CD4-positive, alpha-beta memory T cell (primary cell): Measurements from ENCODE around the gene IL4R. TPM values are rescaled to one million over a fixed set of nuclear protein-coding genes. Genes with fewer than 3 reads are reported as not detected.

Experiments used
- CTCF ChIA-PET: fragments of 350-600 bp; sonication (Branson Sonifier 250); formaldehyde crosslinking; loops from one replicate; lab custom pipeline; 2021; ENCODE audit warnings: inconsistent platforms; ENCODE audit not compliant: partially characterized antibody; lab: Charles Lee
- POLR2A ChIA-PET: fragments of 350-600 bp; sonication (Branson Sonifier 250); formaldehyde crosslinking; loops from one replicate; lab custom pipeline; 2021; ENCODE audit not compliant: partially characterized antibody; lab: Charles Lee
- DNase-seq, 5 donors: peaks; one replicate each; pipeline versions ENCODE4 v3.0.0 to v3.0.0-alpha.2; 2020 to 2022; ENCODE audit warnings: mixed read lengths in 1 of 5
- H3K27ac ChIP-seq: one replicate; pipeline ENCODE4 v1.7.0; 2013; ENCODE audit warnings: low read depth, low read length
- H3K27me3 ChIP-seq: 2 replicates; pipeline ENCODE4 v1.7.0; 2013; ENCODE audit warnings: mild to moderate bottlenecking, low read length, moderate library complexity; ENCODE audit not compliant: insufficient read depth
- H3K36me3 ChIP-seq: 2 replicates; pipeline ENCODE4 v1.7.0; 2013; ENCODE audit warnings: mild to moderate bottlenecking, low read length, moderate library complexity; ENCODE audit not compliant: insufficient read depth
- H3K4me1 ChIP-seq: 2 replicates; pipeline ENCODE4 v1.7.0; 2013; ENCODE audit warnings: mild to moderate bottlenecking, low read length, moderate library complexity; ENCODE audit not compliant: insufficient read depth
- H3K4me3 ChIP-seq, 2 donors: one replicate each; pipeline ENCODE4 v1.7.0; 2013; ENCODE audit warnings: low read length in 2 of 2, mild to moderate bottlenecking in 1 of 2
- H3K9me3 ChIP-seq, 2 donors: one replicate each; pipeline ENCODE4 v1.7.0; 2013; ENCODE audit warnings: low read length in 2 of 2, control low read depth in 1 of 2; ENCODE audit not compliant: control insufficient read depth in 1 of 2
- H3K27ac Mint-ChIP-seq, 7 donors: one replicate each; pipeline ENCODE4 v1.8.0; 2020 to 2021; ENCODE audit warnings: mixed read lengths in 7 of 7, mild to moderate bottlenecking in 6 of 7, inconsistent platforms in 3 of 7, moderate library complexity in 3 of 7
- H3K27me3 Mint-ChIP-seq, 2 donors: one replicate each; pipeline ENCODE4 v1.8.0; 2020 to 2021; ENCODE audit warnings: mixed read lengths in 2 of 2
- H3K36me3 Mint-ChIP-seq, 2 donors: one replicate each; pipeline ENCODE4 v1.8.0; 2020 to 2021; ENCODE audit warnings: mixed read lengths in 2 of 2, inconsistent platforms in 1 of 2, mild to moderate bottlenecking in 1 of 2
- H3K4me1 Mint-ChIP-seq, 4 donors: one replicate each; pipeline ENCODE4 v1.8.0; 2020 to 2021; ENCODE audit warnings: mixed read lengths in 4 of 4, mild to moderate bottlenecking in 1 of 4
- H3K4me3 Mint-ChIP-seq, 8 donors: one replicate each; pipeline ENCODE4 v1.8.0; 2020 to 2021; ENCODE audit warnings: mixed read lengths in 8 of 8, mild to moderate bottlenecking in 7 of 8, moderate library complexity in 6 of 8, inconsistent platforms in 3 of 8
- H3K9me3 Mint-ChIP-seq, 8 donors: one replicate each; pipeline ENCODE4 v1.8.0; 2020 to 2021; ENCODE audit warnings: mixed read lengths in 8 of 8, mild to moderate bottlenecking in 5 of 8, inconsistent platforms in 3 of 8, moderate library complexity in 1 of 8
- intact Hi-C: fragments of 100-400 bp; cut with micrococcal nuclease; formaldehyde crosslinking; loops from one replicate; pipeline ENCODE4 v1.15.1; 2023
- polyA plus RNA-seq, 2 donors: library from polyadenylated mRNA; unstranded; fragments of 300-500 nt; fragmentation: Illumina TruSeq; gene quantifications; one replicate each; pipeline ENCODE4 v1.2.3, GENCODE V29; 2021
- total RNA-seq, 2 experiments: library from RNA; stranded (reverse); gene quantifications; one replicate each; pipeline ENCODE4 v1.2.3, GENCODE V29; 2021

The IL4R gene
- total and polyA plus RNA-seq, 4 experiments from 2014 or later = 32.6 to 152 (median 104) TPM

GRCh38 chr16:27347930-27348685, 34.3 kb downstream of the IL4R start:
- POLR2A ChIA-PET = interaction anchor here (1.0 to 1.4 kb wide), 2 partner anchors 18 to 26 kb away, joined by 3 read pairs; no protein-coding TSS in a partner anchor
- Mint-ChIP-seq H3K9me3 (no peaks in the 10 kb centered on the region), H3K27me3 (no peaks in the 10 kb centered on the region), H3K27ac (peak overlapping the region; percentile 48 to 85 (median 77)), H3K36me3 (peaks cover 69 to 84% of the 10 kb centered on the region in 2 donors), H3K4me3 (no peak overlapping the region), H3K4me1 (peaks cover 0 to 25% (median 5%) of the 10 kb centered on the region in 4 donors)
- no peak for DNase-seq
- no peaks in the 10 kb centered on the region for H3K4me1 ChIP-seq
- H3K4me3 ChIP-seq = no peak overlapping the region
- H3K27me3 ChIP-seq = no peaks in the 10 kb centered on the region
- intact Hi-C loops = no loop called here
- CTCF ChIA-PET = interaction anchor here (2.5 kb wide), 1 partner anchor 13 kb away, joined by 5 read pairs; no protein-coding TSS in a partner anchor
- H3K9me3 ChIP-seq = no peaks in the 10 kb centered on the region
- H3K36me3 ChIP-seq = peaks cover 78% of the 10 kb centered on the region
- H3K27ac ChIP-seq = no peak overlapping the region

DNA sequence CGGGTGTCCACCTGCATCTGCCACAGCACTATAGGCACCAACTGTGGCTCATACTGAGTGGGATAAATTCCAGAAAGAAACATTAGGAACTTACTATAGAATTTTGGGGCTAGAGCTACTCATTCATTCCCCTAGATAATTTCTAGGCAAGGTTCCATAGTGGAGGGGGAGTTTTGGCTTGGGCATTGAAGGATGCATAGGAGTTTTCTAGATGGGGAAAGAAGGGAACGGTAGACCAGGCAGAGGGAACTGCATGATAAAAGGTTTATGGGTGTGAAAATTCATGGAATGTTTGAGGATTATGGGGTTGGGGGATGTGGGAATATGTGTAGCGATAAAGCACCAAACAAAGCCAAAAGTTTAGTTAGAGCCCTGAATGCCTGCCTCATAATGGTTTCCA, 35.5 kb downstream of the IL4R start:
- no peak for DNase-seq
- ChIA-PET CTCF (no interaction called here), POLR2A (interaction anchor here (1.4 kb wide), 1 partner anchor 115 kb away, joined by 3 read pairs; no protein-coding TSS in a partner anchor)
- Mint-ChIP-seq H3K4me1 (peaks cover 2 to 29% (median 8%) of the 10 kb centered on the region in 4 donors), H3K27ac (peak overlapping the region; percentile 52 to 78 (median 69)), H3K4me3 (peak overlapping the region in 1 of 8 donors; percentile 6), H3K36me3 (peaks cover 77 to 82% of the 10 kb centered on the region in 2 donors), H3K27me3 (no peaks in the 10 kb centered on the region), H3K9me3 (no peaks in the 10 kb centered on the region)
- H3K4me1 ChIP-seq = no peaks in the 10 kb centered on the region
- intact Hi-C loops = no loop called here
- H3K27me3 ChIP-seq = no peaks in the 10 kb centered on the region
- H3K9me3 ChIP-seq = no peaks in the 10 kb centered on the region
- H3K36me3 ChIP-seq = peaks cover 80% of the 10 kb centered on the region
- H3K27ac ChIP-seq = no peak overlapping the region
- no peak overlapping the region for H3K4me3 ChIP-seq

DNA sequence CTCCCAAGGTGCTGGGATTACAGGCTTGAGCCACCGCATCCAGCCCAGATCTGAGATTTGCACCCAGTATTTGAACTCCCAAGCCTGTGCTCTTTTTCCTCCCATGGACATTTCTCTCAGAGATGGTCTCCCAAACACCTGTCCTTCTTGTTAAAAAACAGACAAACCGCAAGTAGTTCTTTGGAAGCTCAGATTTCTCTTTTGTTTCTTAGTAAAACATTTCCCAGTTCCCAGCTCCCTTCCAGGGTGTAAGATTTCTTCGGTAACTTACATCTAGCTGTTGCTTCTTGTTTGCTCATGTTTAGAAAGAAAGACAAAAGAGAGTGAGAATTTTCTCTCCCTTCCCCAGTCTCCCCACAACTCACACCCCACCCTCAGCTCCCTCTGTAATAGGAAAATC, 36.2 kb downstream of the IL4R start:
- peaks cover 82 to 84% of the 10 kb centered on the region in 2 donors for H3K36me3 Mint-ChIP-seq
- Histone ChIP-seq H3K27ac (no peak overlapping the region), H3K4me1 (no peaks in the 10 kb centered on the region), H3K9me3 (no peaks in the 10 kb centered on the region), H3K4me3 (no peak overlapping the region), H3K27me3 (no peaks in the 10 kb centered on the region), H3K36me3 (peaks cover 87% of the 10 kb centered on the region)
- H3K27ac Mint-ChIP-seq = peak overlapping the region; percentile 19 to 87 (median 60)
- CTCF ChIA-PET = interaction anchor here (0.6 to 1.4 kb wide), 4 partner anchors 11 to 170 kb away, joined by 3 to 4 read pairs (median 3); no protein-coding TSS in a partner anchor
- intact Hi-C loops = no loop called here
- H3K4me3 Mint-ChIP-seq = no peak overlapping the region
- H3K9me3 Mint-ChIP-seq = no peaks in the 10 kb centered on the region
- DNase-seq = no peak
- POLR2A ChIA-PET = interaction anchor here (1.4 kb wide), 1 partner anchor 115 kb away, joined by 3 read pairs; no protein-coding TSS in a partner anchor
- H3K27me3 Mint-ChIP-seq = no peaks in the 10 kb centered on the region
- peaks cover 4 to 34% (median 12%) of the 10 kb centered on the region in 4 donors for H3K4me1 Mint-ChIP-seq

- Histone ChIP-seq H3K36me3 (peaks cover 87% of the 10 kb centered on the region), H3K27me3 (no peaks in the 10 kb centered on the region), H3K4me3 (no peak overlapping the region), H3K4me1 (no peaks in the 10 kb centered on the region), H3K27ac (no peak overlapping the region), H3K9me3 (no peaks in the 10 kb centered on the region)
- CTCF ChIA-PET = no interaction called here
- Mint-ChIP-seq H3K27me3 (no peaks in the 10 kb centered on the region), H3K27ac (peak overlapping the region in 6 of 7 donors; percentile 11 to 82 (median 36)), H3K9me3 (peaks cover 0 to under 1% (median 0%) of the 10 kb centered on the region in 8 donors), H3K36me3 (peaks cover 84 to 88% of the 10 kb centered on the region in 2 donors), H3K4me1 (peaks cover 11 to 39% (median 18%) of the 10 kb centered on the region in 4 donors), H3K4me3 (no peak overlapping the region)
- POLR2A ChIA-PET = no interaction called here
- intact Hi-C loops = no loop called here
- DNase-seq = no peak
These were observed 38.2 kb downstream of the IL4R start for GRCh38 chr16:27351989-27352388.

DNA sequence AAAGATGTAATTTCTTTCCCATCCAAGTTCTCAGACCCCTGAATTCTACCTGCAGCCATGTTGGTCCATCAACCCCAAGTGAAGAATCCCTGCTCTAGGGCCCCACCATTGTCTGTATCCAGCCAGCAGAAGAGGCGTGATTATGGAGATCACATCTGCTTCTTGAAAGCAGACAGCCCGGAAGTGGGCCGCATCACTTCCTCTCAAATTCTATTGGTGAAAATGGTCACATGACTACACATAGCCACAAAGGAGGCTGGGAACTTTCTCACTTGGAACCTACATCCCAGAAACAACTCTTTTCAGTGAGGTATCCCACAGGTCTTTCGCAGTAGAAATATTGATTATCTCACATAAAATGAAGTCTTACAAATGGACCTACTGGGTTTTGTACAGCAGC, 40.1 kb downstream of the IL4R start:
- Histone ChIP-seq H3K36me3 (peaks cover 74% of the 10 kb centered on the region), H3K9me3 (no peaks in the 10 kb centered on the region), H3K27ac (no peak overlapping the region), H3K4me1 (no peaks in the 10 kb centered on the region), H3K27me3 (no peaks in the 10 kb centered on the region), H3K4me3 (no peak overlapping the region)
- DNase-seq = no peak
- peaks cover 0 to 1% (median 0%) of the 10 kb centered on the region in 8 donors for H3K9me3 Mint-ChIP-seq
- H3K36me3 Mint-ChIP-seq = peaks cover 78 to 84% of the 10 kb centered on the region in 2 donors
- H3K27ac Mint-ChIP-seq = peak overlapping the region in 6 of 7 donors; percentile 25 to 85 (median 72)
- H3K4me3 Mint-ChIP-seq = no peak overlapping the region
- H3K27me3 Mint-ChIP-seq = no peaks in the 10 kb centered on the region
- intact Hi-C loops = no loop called here
- POLR2A ChIA-PET = no interaction called here
- CTCF ChIA-PET = interaction anchor here (2.6 kb wide), 1 partner anchor 174 kb away, joined by 19 read pairs; no protein-coding TSS in a partner anchor
- peaks cover 12 to 27% (median 14%) of the 10 kb centered on the region in 4 donors for H3K4me1 Mint-ChIP-seq

DNA sequence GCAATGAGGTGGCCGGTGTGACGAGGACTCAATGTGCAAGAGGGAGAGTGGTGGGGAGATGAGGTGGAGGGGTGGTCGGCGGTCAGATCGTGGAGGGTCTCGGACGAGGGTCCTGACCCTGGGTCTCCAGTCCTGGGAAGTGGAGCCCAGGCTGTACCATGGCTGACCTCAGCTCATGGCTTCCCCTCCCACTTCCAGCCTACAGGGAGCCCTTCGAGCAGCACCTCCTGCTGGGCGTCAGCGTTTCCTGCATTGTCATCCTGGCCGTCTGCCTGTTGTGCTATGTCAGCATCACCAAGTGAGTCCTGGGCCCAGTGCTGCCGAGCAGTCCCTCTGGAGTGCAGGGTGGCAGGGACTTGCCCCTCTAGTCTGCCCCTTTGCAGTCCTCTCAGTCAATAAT, 41.8 kb downstream of the IL4R start:
- H3K27ac ChIP-seq = no peak overlapping the region
- CTCF ChIA-PET = interaction anchor here (0.6 to 3.3 kb wide), 15 partner anchors 10 to 200 kb away, joined by 3 to 22 read pairs (median 4); no protein-coding TSS in a partner anchor

More for the DNA sequence above, 41.8 kb downstream of the IL4R start:
- Mint-ChIP-seq H3K4me1 (peaks cover 12 to 16% (median 14%) of the 10 kb centered on the region in 4 donors), H3K27me3 (no peaks in the 10 kb centered on the region), H3K27ac (peak overlapping the region in 6 of 7 donors; percentile 30 to 95 (median 72)), H3K36me3 (peaks cover 69 to 81% of the 10 kb centered on the region in 2 donors), H3K9me3 (peaks cover 0 to 1% (median 0%) of the 10 kb centered on the region in 8 donors), H3K4me3 (peak overlapping the region in 1 of 8 donors; percentile 5)
- Histone ChIP-seq H3K4me1 (no peaks in the 10 kb centered on the region), H3K4me3 (no peak overlapping the region), H3K36me3 (peaks cover 71% of the 10 kb centered on the region), H3K9me3 (no peaks in the 10 kb centered on the region), H3K27me3 (no peaks in the 10 kb centered on the region)
- intact Hi-C loops = loop anchor here (1.0 kb wide), 1 partner anchor 120 kb away; no protein-coding TSS in a partner anchor
- DNase-seq = peak; percentile 20 to 55 (median 37)
- POLR2A ChIA-PET = interaction anchor here (0.9 to 3.4 kb wide), 3 partner anchors 52 to 121 kb away, joined by 3 to 18 read pairs (median 3); no protein-coding TSS in a partner anchor
